Measurements from ENCODE around the gene AURKAIP1. TPM values are rescaled to one million over a fixed set of nuclear protein-coding genes. Genes with fewer than 3 reads are reported as not detected.

Gene AURKAIP1
- total and polyA plus RNA-seq, 2 of the 13 experiments (the other 11 are each of a cell fraction or from before 2014, with no cell fraction given): 69.5 to 175 TPM

DNA sequence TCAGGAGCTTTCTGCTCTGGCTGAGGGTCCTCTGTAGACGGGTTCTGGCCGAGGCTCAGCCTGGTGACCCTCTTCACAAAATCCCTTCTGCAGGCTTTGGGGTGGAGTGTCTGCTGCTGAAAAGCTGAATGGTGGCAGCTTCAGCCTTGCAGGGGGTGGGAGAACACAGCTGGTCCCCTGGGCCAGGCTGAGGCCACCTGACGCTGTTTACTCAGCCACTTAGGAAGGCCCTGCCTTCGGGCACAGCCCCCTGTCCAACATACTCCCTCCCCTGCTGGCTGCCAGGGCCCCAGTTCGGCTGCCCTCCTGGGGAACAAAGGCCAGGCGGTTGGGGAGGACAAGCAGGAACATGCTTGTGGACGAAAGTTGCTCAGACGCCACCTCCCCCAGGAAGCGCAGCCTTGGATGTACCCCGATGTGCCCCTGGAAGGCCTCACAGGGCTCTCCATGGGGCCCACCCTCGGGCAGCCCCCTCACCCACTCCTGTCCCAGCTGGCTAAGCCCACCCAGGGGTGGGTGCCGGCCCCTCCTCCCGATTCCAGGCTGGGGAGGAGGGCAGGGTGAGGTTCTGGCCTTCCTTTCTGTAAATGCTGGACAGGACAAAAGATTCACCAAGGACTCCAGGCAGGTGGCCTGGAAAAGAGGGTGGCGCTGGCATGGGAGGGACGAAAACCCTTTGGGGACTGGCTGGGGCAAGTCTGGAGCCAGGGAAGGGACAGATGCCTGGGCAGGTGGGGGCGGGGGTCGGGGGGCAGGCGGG, 46.3 kb upstream of the AURKAIP1 start, which contains the start of gene ANKRD65 (continued):
- TF ChIP-seq ZNF432 (CRISPR knock-in tag; IDR thresholded peaks at IDR 0.05; ENCODE audit: borderline replicate concordance): no peak
- peak; percentile 73; the same call in 1 of the 2 replicates for TF ChIP-seq MYC (CRISPR knock-in tag; IDR thresholded peaks at IDR 0.05; ENCODE audit: borderline replicate concordance)
- no peak for TF ChIP-seq ZNF180 (CRISPR knock-in tag; IDR thresholded peaks at IDR 0.05; ENCODE audit: borderline replicate concordance, low read depth)
- TF ChIP-seq GFI1 (CRISPR knock-in tag; IDR thresholded peaks at IDR 0.05; ENCODE audit: borderline replicate concordance): peak; percentile 54; the same call in 1 of the 2 replicates
- no peak for TF ChIP-seq ZFAT (CRISPR knock-in tag; conservative IDR thresholded peaks at IDR 0.05)
- TF ChIP-seq ZSCAN30 (CRISPR knock-in tag; IDR thresholded peaks at IDR 0.05): 0 out of 2 replicates have a peak, but pooled peaks have one; percentile 58
- no peak for TF ChIP-seq ATM (IDR thresholded peaks at IDR 0.05; ENCODE audit: borderline replicate concordance)
- no peak for TF ChIP-seq RBM39 (IDR thresholded peaks at IDR 0.05; ENCODE audit: low read depth, low read length, poor library complexity, severe bottlenecking)
- no peak for TF ChIP-seq ZNF33A (CRISPR knock-in tag; IDR thresholded peaks at IDR 0.05; ENCODE audit: borderline replicate concordance)
- peak; percentile 36; the same call in 1 of the 2 replicates for TF ChIP-seq ZNF121 (CRISPR knock-in tag; IDR thresholded peaks at IDR 0.05)
- 0 out of 2 replicates have a peak, but pooled peaks have one; percentile 61 for TF ChIP-seq NCOA1 (CRISPR knock-in tag; IDR thresholded peaks at IDR 0.05)
- TF ChIP-seq HOMEZ (CRISPR knock-in tag; IDR thresholded peaks at IDR 0.05; ENCODE audit: low read depth): no peak
- TF ChIP-seq ZNF674 (CRISPR knock-in tag; IDR thresholded peaks at IDR 0.05; ENCODE audit: low read depth): no peak
- TF ChIP-seq ZNF512 (CRISPR knock-in tag; IDR thresholded peaks at IDR 0.05): no peak
- TF ChIP-seq ZNF790 (CRISPR knock-in tag; IDR thresholded peaks at IDR 0.05; ENCODE audit: borderline replicate concordance): no peak
- TF ChIP-seq ZNF556 (CRISPR knock-in tag; IDR thresholded peaks at IDR 0.05; ENCODE audit: borderline replicate concordance): no peak
- TF ChIP-seq, protein P1, sequence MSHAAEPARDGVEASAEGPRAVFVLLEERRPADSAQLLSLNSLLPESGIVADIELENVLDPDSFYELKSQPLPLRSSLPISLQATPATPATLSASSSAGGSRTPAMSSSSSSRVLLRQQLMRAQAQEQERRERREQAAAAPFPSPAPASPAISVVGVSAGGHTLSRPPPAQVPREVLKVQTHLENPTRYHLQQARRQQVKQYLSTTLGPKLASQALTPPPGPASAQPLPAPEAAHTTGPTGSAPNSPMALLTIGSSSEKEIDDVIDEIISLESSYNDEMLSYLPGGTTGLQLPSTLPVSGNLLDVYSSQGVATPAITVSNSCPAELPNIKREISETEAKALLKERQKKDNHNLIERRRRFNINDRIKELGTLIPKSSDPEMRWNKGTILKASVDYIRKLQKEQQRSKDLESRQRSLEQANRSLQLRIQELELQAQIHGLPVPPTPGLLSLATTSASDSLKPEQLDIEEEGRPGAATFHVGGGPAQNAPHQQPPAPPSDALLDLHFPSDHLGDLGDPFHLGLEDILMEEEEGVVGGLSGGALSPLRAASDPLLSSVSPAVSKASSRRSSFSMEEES (CRISPR knock-in tag; IDR thresholded peaks at IDR 0.05): peak; percentile 56; the same call in 1 of the 2 replicates
- TF ChIP-seq ZNF775 (CRISPR knock-in tag; IDR thresholded peaks at IDR 0.05; ENCODE audit: borderline replicate concordance): 0 out of 2 replicates have a peak, but pooled peaks have one; percentile 43
